ENCODE data around the gene NTNG1.

NTNG1 gene

DNA sequence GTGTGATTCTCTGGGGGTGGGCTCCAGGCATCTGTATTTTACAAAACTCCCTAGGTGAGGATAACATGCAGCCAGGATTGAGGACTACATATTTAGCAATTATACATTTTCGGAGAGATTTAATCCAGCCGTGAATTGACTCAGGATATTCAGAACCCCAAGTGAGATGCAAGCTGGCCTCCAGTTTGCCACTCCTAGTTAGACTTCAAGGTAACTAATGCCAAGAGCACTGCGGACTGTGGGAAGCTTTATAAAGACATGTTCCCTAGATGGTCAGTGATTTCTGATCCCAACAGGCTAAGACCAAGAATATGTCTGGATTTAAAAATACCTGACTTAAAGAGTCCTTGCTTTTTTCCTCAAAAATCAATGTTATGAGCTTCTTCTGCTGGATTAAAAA lies 308.5 kb downstream of the NTNG1 start:
- H3K4me3 ChIP-seq (replicated peaks; ENCODE audit: insufficient read depth, low read length) = no peak overlapping the region
- no peak overlapping the region for H3K27ac ChIP-seq (replicated peaks)
- DNase-seq (ENCODE audit: low read depth in 1 of 2, low spot score in 1 of 2) = no peak
- no peaks in the 10 kb centered on the region for H3K27me3 ChIP-seq (ENCODE audit: insufficient read depth, poor library complexity, severe bottlenecking)
- TF ChIP-seq, protein P1, sequence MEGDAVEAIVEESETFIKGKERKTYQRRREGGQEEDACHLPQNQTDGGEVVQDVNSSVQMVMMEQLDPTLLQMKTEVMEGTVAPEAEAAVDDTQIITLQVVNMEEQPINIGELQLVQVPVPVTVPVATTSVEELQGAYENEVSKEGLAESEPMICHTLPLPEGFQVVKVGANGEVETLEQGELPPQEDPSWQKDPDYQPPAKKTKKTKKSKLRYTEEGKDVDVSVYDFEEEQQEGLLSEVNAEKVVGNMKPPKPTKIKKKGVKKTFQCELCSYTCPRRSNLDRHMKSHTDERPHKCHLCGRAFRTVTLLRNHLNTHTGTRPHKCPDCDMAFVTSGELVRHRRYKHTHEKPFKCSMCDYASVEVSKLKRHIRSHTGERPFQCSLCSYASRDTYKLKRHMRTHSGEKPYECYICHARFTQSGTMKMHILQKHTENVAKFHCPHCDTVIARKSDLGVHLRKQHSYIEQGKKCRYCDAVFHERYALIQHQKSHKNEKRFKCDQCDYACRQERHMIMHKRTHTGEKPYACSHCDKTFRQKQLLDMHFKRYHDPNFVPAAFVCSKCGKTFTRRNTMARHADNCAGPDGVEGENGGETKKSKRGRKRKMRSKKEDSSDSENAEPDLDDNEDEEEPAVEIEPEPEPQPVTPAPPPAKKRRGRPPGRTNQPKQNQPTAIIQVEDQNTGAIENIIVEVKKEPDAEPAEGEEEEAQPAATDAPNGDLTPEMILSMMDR (IDR thresholded peaks at IDR 0.05; ENCODE audit: insufficient read depth, low read length) = no peak
- TF ChIP-seq GABPA (IDR thresholded peaks at IDR 0.05; ENCODE audit: low read depth) (no peak), SPI1 (IDR thresholded peaks at IDR 0.05; ENCODE audit: borderline replicate concordance, low read depth) (no peak), POLR2AphosphoS5 (IDR thresholded peaks at IDR 0.05; ENCODE audit: low read depth) (no peak)
- TF ChIP-seq, protein P2, sequence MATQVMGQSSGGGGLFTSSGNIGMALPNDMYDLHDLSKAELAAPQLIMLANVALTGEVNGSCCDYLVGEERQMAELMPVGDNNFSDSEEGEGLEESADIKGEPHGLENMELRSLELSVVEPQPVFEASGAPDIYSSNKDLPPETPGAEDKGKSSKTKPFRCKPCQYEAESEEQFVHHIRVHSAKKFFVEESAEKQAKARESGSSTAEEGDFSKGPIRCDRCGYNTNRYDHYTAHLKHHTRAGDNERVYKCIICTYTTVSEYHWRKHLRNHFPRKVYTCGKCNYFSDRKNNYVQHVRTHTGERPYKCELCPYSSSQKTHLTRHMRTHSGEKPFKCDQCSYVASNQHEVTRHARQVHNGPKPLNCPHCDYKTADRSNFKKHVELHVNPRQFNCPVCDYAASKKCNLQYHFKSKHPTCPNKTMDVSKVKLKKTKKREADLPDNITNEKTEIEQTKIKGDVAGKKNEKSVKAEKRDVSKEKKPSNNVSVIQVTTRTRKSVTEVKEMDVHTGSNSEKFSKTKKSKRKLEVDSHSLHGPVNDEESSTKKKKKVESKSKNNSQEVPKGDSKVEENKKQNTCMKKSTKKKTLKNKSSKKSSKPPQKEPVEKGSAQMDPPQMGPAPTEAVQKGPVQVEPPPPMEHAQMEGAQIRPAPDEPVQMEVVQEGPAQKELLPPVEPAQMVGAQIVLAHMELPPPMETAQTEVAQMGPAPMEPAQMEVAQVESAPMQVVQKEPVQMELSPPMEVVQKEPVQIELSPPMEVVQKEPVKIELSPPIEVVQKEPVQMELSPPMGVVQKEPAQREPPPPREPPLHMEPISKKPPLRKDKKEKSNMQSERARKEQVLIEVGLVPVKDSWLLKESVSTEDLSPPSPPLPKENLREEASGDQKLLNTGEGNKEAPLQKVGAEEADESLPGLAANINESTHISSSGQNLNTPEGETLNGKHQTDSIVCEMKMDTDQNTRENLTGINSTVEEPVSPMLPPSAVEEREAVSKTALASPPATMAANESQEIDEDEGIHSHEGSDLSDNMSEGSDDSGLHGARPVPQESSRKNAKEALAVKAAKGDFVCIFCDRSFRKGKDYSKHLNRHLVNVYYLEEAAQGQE (IDR thresholded peaks at IDR 0.05; ENCODE audit: insufficient replicate concordance, low read depth) = no peak

DNA sequence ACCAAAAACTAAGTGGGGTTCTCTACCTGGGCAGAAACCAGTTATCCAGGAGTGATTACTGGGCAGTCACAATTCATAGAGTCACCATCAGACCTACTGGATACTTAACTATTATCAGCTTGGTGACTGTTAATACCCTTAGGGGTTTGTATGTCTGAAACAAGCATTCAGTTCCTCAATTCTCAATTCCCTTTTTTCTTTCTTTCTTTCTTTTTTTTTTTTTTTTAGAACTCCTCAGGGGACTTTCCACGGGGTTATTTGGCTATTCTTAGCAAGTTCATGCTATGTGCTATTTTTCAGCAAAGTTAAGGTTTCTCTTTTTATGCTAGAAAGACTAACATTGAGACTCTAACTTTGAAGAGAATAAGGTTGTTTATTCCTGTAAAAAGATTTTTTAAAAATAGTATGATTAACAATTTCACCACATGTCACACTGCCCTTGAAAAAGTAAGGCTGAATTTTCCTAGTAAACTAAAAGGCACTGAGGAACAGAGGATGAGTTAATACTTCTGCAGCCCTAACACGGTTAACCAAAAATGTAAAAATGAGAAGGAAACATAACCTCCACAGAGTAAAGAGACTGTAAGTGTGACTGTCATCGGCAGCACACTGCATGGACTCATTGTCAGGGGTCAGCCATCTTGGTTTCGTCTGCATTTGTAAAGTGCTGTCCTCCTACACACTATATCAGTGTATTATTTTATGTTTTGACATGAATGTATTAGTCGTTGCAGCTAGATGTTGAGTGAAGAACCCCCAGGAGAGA lies 310.2 kb downstream of the NTNG1 start:
- Histone ChIP-seq H3K27me3 (ENCODE audit: insufficient read depth, poor library complexity, severe bottlenecking) (no peaks in the 10 kb centered on the region), H3K27ac (replicated peaks) (no peak overlapping the region), H3K4me3 (replicated peaks; ENCODE audit: insufficient read depth, low read length) (no peak overlapping the region)
- DNase-seq (ENCODE audit: low read depth in 1 of 2, low spot score in 1 of 2) = no peak
- TF ChIP-seq, protein P2 (IDR thresholded peaks at IDR 0.05; ENCODE audit: insufficient replicate concordance, low read depth) = no peak
- TF ChIP-seq POLR2AphosphoS5 (IDR thresholded peaks at IDR 0.05; ENCODE audit: low read depth) (no peak), SPI1 (IDR thresholded peaks at IDR 0.05; ENCODE audit: borderline replicate concordance, low read depth) (peak; percentile 69), GABPA (IDR thresholded peaks at IDR 0.05; ENCODE audit: low read depth) (no peak)
- TF ChIP-seq, protein P1 (IDR thresholded peaks at IDR 0.05; ENCODE audit: insufficient read depth, low read length) = no peak

DNA sequence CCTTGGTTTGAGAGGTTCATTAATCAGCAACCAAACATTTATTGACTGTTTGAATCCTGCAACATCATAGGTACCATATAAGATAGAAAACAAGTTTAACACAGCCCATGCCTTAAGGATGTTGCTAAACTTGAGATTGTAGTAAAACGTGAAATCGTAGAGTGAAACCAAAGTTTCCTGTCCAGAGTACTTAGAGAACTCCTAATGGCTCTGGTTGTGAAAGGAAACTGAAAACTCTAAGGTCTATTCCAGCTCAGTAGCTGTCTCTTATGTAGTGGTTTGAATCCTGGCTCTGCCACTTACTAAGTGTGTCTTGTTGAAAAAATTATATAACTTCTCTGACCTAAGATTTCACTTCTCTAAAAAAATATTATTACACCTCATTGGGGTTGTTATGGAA lies 310.9 kb downstream of the NTNG1 start:
- no peak overlapping the region for H3K4me3 ChIP-seq (replicated peaks; ENCODE audit: insufficient read depth, low read length)
- no peak for DNase-seq (ENCODE audit: low read depth in 1 of 2, low spot score in 1 of 2)
- no peaks in the 10 kb centered on the region for H3K27me3 ChIP-seq (ENCODE audit: insufficient read depth, poor library complexity, severe bottlenecking)
- TF ChIP-seq, protein P1 (IDR thresholded peaks at IDR 0.05; ENCODE audit: insufficient read depth, low read length) = no peak
- TF ChIP-seq SPI1 (IDR thresholded peaks at IDR 0.05; ENCODE audit: borderline replicate concordance, low read depth) = no peak
- TF ChIP-seq, protein P2 (IDR thresholded peaks at IDR 0.05; ENCODE audit: insufficient replicate concordance, low read depth) = no peak
- TF ChIP-seq GABPA (IDR thresholded peaks at IDR 0.05; ENCODE audit: low read depth) = no peak
- TF ChIP-seq POLR2AphosphoS5 (IDR thresholded peaks at IDR 0.05; ENCODE audit: low read depth) = no peak
- no peak overlapping the region for H3K27ac ChIP-seq (replicated peaks)
